H9 (cell line): Measurements from ENCODE around the gene RPP40. TPM values are rescaled to one million over a fixed set of nuclear protein-coding genes. Genes with fewer than 3 reads are reported as not detected.
A peak's percentile ranks its signal among the peaks of the same experiment; 100 is the strongest.

ENCODE experiments used
- DNase-seq: peaks from one replicate; pipeline ENCODE4 v3.0.0-alpha.2; 2017
- H2AFZ ChIP-seq: one replicate; pipeline ENCODE4 v1.6.1; 2013; ENCODE audit warnings: mild to moderate bottlenecking, low read length, control low read depth, moderate library complexity
- H2AK5ac ChIP-seq: 2 replicates; pipeline ENCODE4 v1.6.1; 2013; ENCODE audit warnings: low read length, control low read depth, mixed read lengths; ENCODE audit not compliant: insufficient read length
- H2BK120ac ChIP-seq: one replicate; pipeline ENCODE4 v1.6.1; 2013; ENCODE audit warnings: low read depth, mild to moderate bottlenecking, low read length, control low read depth, inconsistent platforms; ENCODE audit not compliant: poor library complexity, severe bottlenecking
- H2BK12ac ChIP-seq: 2 replicates; pipeline ENCODE4 v1.6.1; 2013; ENCODE audit warnings: low read length, control low read depth, mixed read lengths, low read depth; ENCODE audit not compliant: insufficient read length
- H2BK15ac ChIP-seq: 2 replicates; pipeline ENCODE4 v1.6.1; 2013; ENCODE audit warnings: low read depth, low read length, control low read depth
- H2BK20ac ChIP-seq: one replicate; pipeline ENCODE4 v1.6.1; 2013; ENCODE audit warnings: low read depth, mild to moderate bottlenecking, low read length, control low read depth, inconsistent platforms; ENCODE audit not compliant: poor library complexity, severe bottlenecking
- H2BK5ac ChIP-seq: 2 replicates; pipeline ENCODE4 v1.6.1; 2013; ENCODE audit warnings: low read length, control low read depth, mixed read lengths; ENCODE audit not compliant: insufficient read length
- H3K14ac ChIP-seq: 2 replicates; pipeline ENCODE4 v1.6.1; 2013; ENCODE audit warnings: low read length, control low read depth; ENCODE audit not compliant: insufficient read depth
- H3K18ac ChIP-seq: 2 replicates; pipeline ENCODE4 v1.6.1; 2013; ENCODE audit warnings: low read depth, mild to moderate bottlenecking, mixed read lengths, low read length, control low read depth; ENCODE audit not compliant: insufficient read length
- H3K23ac ChIP-seq: 2 replicates; pipeline ENCODE4 v1.6.1; 2013; ENCODE audit warnings: low read length, control low read depth, mixed read lengths, low read depth; ENCODE audit not compliant: insufficient read length
- H3K23me2 ChIP-seq: 2 replicates; pipeline ENCODE4 v1.6.1; 2013; ENCODE audit warnings: low read depth, mild to moderate bottlenecking, mixed read lengths, low read length, control low read depth; ENCODE audit not compliant: insufficient read length, poor library complexity, severe bottlenecking
- H3K27ac ChIP-seq: 2 replicates; pipeline ENCODE4 v1.5.1; 2013; ENCODE audit warnings: low read length, control low read depth, mixed read lengths, low read depth; ENCODE audit not compliant: insufficient read length
- H3K27me3 ChIP-seq: 2 replicates; pipeline ENCODE4 v1.6.1; 2013; ENCODE audit warnings: low read length, control low read depth, inconsistent platforms; ENCODE audit not compliant: insufficient read depth
- H3K4ac ChIP-seq: 2 replicates; pipeline ENCODE4 v1.6.1; 2013; ENCODE audit warnings: low read depth, mild to moderate bottlenecking, control low read depth, inconsistent platforms, low read length, moderate library complexity
- H3K4me1 ChIP-seq: 2 replicates; pipeline ENCODE4 v1.6.1; 2013; ENCODE audit warnings: low read length, control low read depth, inconsistent platforms; ENCODE audit not compliant: insufficient read depth
- H3K4me2 ChIP-seq: 2 replicates; pipeline ENCODE4 v1.6.1; 2013; ENCODE audit warnings: low read length, control low read depth, mixed read lengths; ENCODE audit not compliant: insufficient read length, insufficient read depth
- H3K56ac ChIP-seq: 2 replicates; pipeline ENCODE4 v1.6.1; 2013; ENCODE audit warnings: low read depth, mild to moderate bottlenecking, mixed read lengths, low read length, control low read depth; ENCODE audit not compliant: insufficient read length
- H3K79me1 ChIP-seq: 2 replicates; pipeline ENCODE4 v1.6.1; 2013; ENCODE audit warnings: low read depth, mild to moderate bottlenecking, moderate library complexity, low read length, control low read depth, inconsistent platforms; ENCODE audit not compliant: insufficient read depth, poor library complexity, severe bottlenecking
- H3K79me2 ChIP-seq: 2 replicates; pipeline ENCODE4 v1.6.1; 2013; ENCODE audit warnings: low read length, control low read depth, inconsistent platforms; ENCODE audit not compliant: insufficient read depth
- H3K9ac ChIP-seq: 2 replicates; pipeline ENCODE4 v1.6.1; 2013; ENCODE audit warnings: low read length, control low read depth, mixed read lengths; ENCODE audit not compliant: insufficient read length; ENCODE audit errors: extremely low read depth
- H3K9me3 ChIP-seq: one replicate; pipeline ENCODE4 v1.6.1; 2013; ENCODE audit warnings: low read depth, low read length, inconsistent platforms; ENCODE audit not compliant: control insufficient read depth
- H3T11ph ChIP-seq: one replicate; pipeline ENCODE4 v1.6.1; 2013; ENCODE audit warnings: mild to moderate bottlenecking, low read length, control low read depth, inconsistent platforms
- H4K20me1 ChIP-seq: one replicate; pipeline ENCODE4 v1.6.1; 2013; ENCODE audit not compliant: control insufficient read depth, insufficient read length, insufficient read depth
- H4K5ac ChIP-seq: 2 replicates; pipeline ENCODE4 v1.6.1; 2013; ENCODE audit warnings: low read depth, mild to moderate bottlenecking, mixed read lengths, low read length, control low read depth; ENCODE audit not compliant: insufficient read length
- H4K8ac ChIP-seq: replicated peaks from 2 replicates; pipeline ENCODE4 v1.6.1; 2013; ENCODE audit warnings: low read length, control low read depth, mixed read lengths, low read depth; ENCODE audit not compliant: insufficient read length
- H4K91ac ChIP-seq: 2 replicates; pipeline ENCODE4 v1.6.1; 2013; ENCODE audit warnings: low read depth, mild to moderate bottlenecking, moderate library complexity, mixed read lengths, low read length, control low read depth; ENCODE audit not compliant: insufficient read length
- H3K27ac Mint-ChIP-seq, 3 experiments: 2 replicates in 2 of 3; 3 replicates in 1 of 3; pipeline ENCODE4 v1.8.0; 2020 to 2021; ENCODE audit warnings: mixed read lengths in 3 of 3, mild to moderate bottlenecking in 1 of 3, moderate library complexity in 1 of 3
- H3K27me3 Mint-ChIP-seq: 2 replicates; pipeline ENCODE4 v1.8.0; 2021; ENCODE audit warnings: low read depth, mild to moderate bottlenecking, moderate library complexity, mixed read lengths
- H3K36me3 Mint-ChIP-seq, 3 experiments: 2 replicates in 2 of 3; 3 replicates in 1 of 3; pipeline ENCODE4 v1.8.0; 2020 to 2021; ENCODE audit warnings: low read depth in 3 of 3, mixed read lengths in 3 of 3; ENCODE audit not compliant: insufficient read depth in 1 of 3
- H3K4me1 Mint-ChIP-seq, 2 experiments: 2 replicates each; pipeline ENCODE4 v1.8.0; 2020; ENCODE audit warnings: mixed read lengths in 2 of 2
- H3K4me3 Mint-ChIP-seq, 2 experiments: 2 replicates in 1 of 2; 3 replicates in 1 of 2; pipeline ENCODE4 v1.8.0; 2020 to 2021; ENCODE audit warnings: mild to moderate bottlenecking in 2 of 2, mixed read lengths in 2 of 2, moderate library complexity in 1 of 2
- H3K9me3 Mint-ChIP-seq, 2 experiments: 2 replicates in 1 of 2; 3 replicates in 1 of 2; pipeline ENCODE4 v1.8.0; 2020; ENCODE audit warnings: mild to moderate bottlenecking in 2 of 2, mixed read lengths in 2 of 2, moderate library complexity in 1 of 2
- CTCF ChIP-seq: fragments of 200-600 bp; sonication (generic); conservative IDR thresholded peaks from 3 replicates; pipeline ENCODE4 v1.8.0; 2021; ENCODE audit warnings: antibody characterized with exemption, mild to moderate bottlenecking
- WGBS: extraction: QIAGEN DNeasy Blood & Tissue Kit; methylation state at CpG from one replicate; pipeline ENCODE4 v1.1.7; 2013; ENCODE audit warnings: missing lambda C conversion rate, low lambda C conversion rate, mixed read lengths; ENCODE audit not compliant: insufficient read length; ENCODE audit errors: extremely low coverage; 5-methylcytosine and 5-hydroxymethylcytosine counted together
- total RNA-seq: library from RNA; stranded (reverse); gene quantifications from 2 replicates; pipeline ENCODE4 v1.2.1, GENCODE V29; 2021

Gene RPP40
- total RNA-seq, 1 experiment from 2014 or later = 17.8 TPM

- peaks cover 3% of the 10 kb centered on the region; the same call in 1 of the 2 replicates for H3K27me3 Mint-ChIP-seq
- Histone ChIP-seq H3K9me3 (no peaks in the 10 kb centered on the region), H2AK5ac (no peak overlapping the region), H3K4me1 (no peaks in the 10 kb centered on the region; the same call in 1 of the 2 replicates), H3K4me2 (no peak overlapping the region), H2BK12ac (no peak overlapping the region), H3K79me2 (no peaks in the 10 kb centered on the region), H4K8ac (no peak overlapping the region), H3K27me3 (no peaks in the 10 kb centered on the region), H2AFZ (no peak overlapping the region), H2BK5ac (no peak overlapping the region), H3K4ac (no peak overlapping the region), H4K20me1 (no peaks in the 10 kb centered on the region), H3K18ac (no peak overlapping the region), H4K5ac (no peak overlapping the region), H3T11ph (no peak overlapping the region), H3K14ac (peak overlapping the region; percentile 25; the same call in 1 of the 2 replicates), H2BK120ac (no peak overlapping the region), H3K23ac (no peak overlapping the region), H3K79me1 (no peaks in the 10 kb centered on the region), H3K27ac (no peak overlapping the region), H3K23me2 (no peaks in the 10 kb centered on the region), H4K91ac (no peak overlapping the region), H3K56ac (no peak overlapping the region), H2BK20ac (no peak overlapping the region), H2BK15ac (no peak overlapping the region), H3K9ac (no peak overlapping the region)
- H3K4me1 Mint-ChIP-seq = peaks cover 15 to 16% of the 10 kb centered on the region in 2 experiments
- no peak for DNase-seq
- no peaks in the 10 kb centered on the region for H3K36me3 Mint-ChIP-seq
- no peaks in the 10 kb centered on the region; a peak in 1 of 5 replicates for H3K9me3 Mint-ChIP-seq
- peak overlapping the region in 2 of 3 experiments; percentile 26 to 29; a peak in 3 of 7 replicates for H3K27ac Mint-ChIP-seq
- TF ChIP-seq CTCF = no peak
- H3K4me3 Mint-ChIP-seq = no peak overlapping the region; a peak in 1 of 5 replicates
- whole genome bisulfite sequencing = no CpG with 5 or more reads among the region's 8 CpGs
Measured at GRCh38 chr6:4965562-4966389, 38.1 kb downstream of the RPP40 start.
